A172 (cell line): Measurements from ENCODE around the gene HES1. TPM values are rescaled to one million over a fixed set of nuclear protein-coding genes. Genes with fewer than 3 reads are reported as not detected.
"Not testable (repeated sequence)": the region's sequence is repeated elsewhere in the genome, so short reads cannot be mapped to it uniquely, and the experiment has no call there.

Experiments
- DNase-seq: peaks from one replicate; pipeline ENCODE4 v3.0.0-alpha.2; 2015; ENCODE audit warnings: low spot score
- total RNA-seq: library from RNA; depleted of rRNA; stranded (reverse); fragments of >200 nt; shearing (Covaris generic); gene quantifications from 2 replicates; pipeline ENCODE4 v1.2.3, GENCODE V29; 2014

HES1 gene
- total RNA-seq, 1 experiment from 2014 or later, result 3.1 TPM

GRCh38 chr3:194140520-194141414, 4.8 kb downstream of the HES1 start:
- DNase-seq, result peak; percentile 66

GRCh38 chr3:194141415-194142155, 5.6 kb downstream of the HES1 start:
- peak; percentile 92 for DNase-seq

DNA sequence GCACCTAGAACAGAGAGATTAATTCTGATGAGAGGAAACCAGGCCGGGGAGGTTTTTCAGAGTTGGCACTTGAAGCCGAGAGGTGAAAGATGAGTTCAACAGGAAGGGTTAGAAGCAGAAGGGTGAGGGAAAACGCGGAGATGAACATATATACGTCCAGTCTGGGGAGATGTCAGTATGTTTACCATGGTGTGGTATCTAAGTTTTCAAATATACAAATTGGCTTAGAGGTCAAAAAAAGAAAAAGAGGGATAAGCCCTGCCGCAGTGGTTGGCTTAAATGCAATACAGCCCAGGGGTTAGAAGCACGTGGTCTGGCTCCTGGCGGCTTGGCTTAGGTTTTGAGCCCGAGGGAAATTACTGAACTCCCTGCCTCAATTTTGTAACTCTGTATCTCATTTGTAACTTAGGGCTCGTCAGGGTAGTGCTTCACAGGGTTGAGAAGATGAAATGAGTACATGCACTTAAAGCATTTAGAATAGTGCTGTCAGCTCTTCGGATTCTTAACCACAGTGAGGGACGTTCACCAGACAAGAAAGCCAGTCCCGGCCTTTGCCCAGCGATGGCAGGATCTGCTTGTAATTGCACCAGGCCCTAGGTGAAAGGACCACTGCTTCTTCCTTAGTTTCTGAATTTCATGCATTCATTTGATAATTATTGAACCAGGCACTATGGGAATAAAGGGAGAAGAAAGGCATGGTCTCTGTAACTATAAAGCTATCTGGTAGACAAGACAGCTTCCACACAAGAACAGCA, 6.4 kb downstream of the HES1 start:
- DNase-seq, result no peak

- DNase-seq, result no peak
Observed at GRCh38 chr3:194145702-194146101, 9.8 kb downstream of the HES1 start.

GRCh38 chr3:194147679-194148078, 11.7 kb downstream of the HES1 start:
- DNase-seq, result no peak

GRCh38 chr3:194148383-194148782, 12.4 kb downstream of the HES1 start:
- DNase-seq, result peak; percentile 48

DNA sequence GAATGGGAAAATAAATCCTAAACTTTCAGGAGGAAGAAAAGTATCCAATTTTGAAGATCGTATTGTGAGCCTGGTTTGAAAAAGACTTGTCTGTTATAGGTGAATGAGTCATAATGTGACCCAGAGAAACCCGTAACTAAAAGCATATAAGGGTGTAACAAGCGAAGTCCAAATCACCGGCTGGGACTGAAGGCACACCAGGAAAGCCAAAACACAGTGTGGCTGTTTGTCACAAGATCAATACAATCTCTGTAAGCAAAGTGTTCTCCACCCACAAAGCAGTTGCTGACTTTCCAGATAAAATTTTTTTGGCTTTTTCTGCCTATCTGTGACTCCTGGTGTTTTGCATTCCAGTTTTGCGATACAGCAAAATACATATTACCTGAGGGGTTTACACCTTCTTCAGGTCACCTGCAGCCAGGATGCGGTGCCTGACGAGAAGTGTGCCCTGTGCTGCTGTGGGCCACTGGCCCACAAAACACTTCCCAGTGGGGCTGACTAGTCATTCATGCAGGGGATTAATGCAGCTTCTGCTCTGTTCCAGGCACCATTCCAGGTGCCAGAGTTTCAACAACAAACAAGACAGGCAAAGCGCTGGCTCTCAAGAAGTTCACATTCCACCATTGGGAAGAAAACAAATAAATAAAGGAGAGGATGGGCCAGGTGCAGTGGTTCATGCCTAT, 14.4 kb downstream of the HES1 start:
- no peak for DNase-seq

GRCh38 chr3:194150935-194151302, 15.0 kb downstream of the HES1 start:
- not testable (repeated sequence) for DNase-seq

DNA sequence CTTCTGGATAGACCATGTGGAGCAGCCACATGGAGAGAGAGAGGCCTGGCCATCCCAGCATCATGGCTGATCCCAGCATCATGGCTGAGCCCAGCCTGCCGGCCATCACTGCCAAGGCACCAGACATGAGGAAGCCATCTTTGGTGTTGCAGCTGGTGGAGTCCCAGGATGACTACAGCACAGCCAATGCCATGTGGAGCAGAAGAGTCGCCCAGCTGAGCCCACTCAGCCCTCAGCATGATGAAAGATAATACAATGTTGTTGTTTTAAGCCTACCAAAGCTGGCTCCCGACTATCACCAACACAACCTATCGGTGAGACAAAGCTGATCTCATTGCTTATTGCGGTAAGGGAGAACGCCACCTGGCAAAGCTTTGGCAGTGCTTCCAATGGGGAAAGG, 18.4 kb downstream of the HES1 start:
- DNase-seq, result no peak

- DNase-seq, result no peak
Observed at GRCh38 chr3:194156095-194156494, 20.1 kb downstream of the HES1 start.

GRCh38 chr3:194158942-194159439, 23.0 kb downstream of the HES1 start:
- DNase-seq, result peak; percentile 48

DNA sequence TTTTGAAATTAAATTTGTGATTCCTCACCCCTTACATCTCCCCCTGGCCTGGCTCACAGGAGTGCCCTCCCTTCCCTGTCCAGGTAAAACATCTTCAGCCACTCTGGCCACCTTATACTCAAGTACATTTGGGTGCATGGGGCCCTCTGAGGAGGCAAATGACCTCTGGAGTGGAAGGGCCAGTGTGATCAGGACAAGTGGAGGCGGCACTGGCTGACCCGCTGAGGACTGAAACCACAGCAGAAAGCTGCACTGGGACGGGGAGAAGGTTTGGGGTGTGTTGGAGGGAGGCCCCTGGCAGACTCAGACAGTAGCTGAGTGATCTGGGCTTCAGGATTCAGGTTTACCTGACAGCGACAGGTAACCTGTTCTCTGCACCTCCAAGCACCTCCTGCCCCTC, 24.2 kb downstream of the HES1 start:
- no peak for DNase-seq

DNA sequence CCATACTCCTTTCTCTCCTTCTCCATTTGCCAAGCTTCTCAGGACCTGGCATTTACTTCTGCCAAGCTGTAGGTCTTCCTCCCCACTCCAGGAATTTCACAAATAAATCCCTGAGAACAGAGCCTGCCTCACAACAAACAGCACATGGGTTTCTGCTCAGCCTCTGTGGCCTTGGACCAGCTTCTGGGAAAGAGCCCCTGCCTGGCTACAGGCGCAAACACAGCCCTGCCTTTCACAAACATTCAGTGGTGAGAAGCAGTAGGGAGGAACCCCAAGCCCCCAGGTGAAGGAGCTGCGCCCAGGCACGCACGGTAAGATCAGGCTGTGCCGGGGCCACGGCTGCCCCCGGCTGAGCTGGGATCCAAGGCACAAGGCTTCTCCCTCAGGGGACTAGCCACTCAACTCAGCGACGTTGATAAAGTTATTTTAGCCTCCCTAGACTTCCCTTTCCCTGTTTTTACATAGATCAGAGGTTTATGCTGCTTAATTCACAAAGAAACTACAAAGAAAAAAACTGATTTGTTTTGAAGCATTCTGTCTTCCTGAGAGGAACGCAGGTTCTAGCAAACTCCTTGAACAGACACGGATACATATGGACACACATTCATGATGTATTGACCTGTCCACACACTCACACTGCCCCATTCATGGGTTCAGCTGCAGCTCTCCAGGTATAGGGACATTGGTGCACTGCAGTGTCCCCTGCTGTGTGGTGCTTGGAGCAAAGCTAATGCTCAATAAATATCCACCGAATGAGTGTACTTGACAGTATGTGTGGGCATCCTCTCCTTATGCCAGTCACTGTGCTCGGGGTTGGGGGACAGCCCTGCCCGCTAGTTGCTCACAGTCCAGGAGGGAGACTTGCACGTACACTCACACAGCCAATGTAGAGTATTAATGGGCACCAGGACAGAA, 25.4 kb downstream of the HES1 start:
- DNase-seq, result no peak

- no peak for DNase-seq
Observed at GRCh38 chr3:194162070-194162678, 26.2 kb downstream of the HES1 start.

- DNase-seq, result no peak
Observed at GRCh38 chr3:194162817-194163584, 27.1 kb downstream of the HES1 start.

DNA sequence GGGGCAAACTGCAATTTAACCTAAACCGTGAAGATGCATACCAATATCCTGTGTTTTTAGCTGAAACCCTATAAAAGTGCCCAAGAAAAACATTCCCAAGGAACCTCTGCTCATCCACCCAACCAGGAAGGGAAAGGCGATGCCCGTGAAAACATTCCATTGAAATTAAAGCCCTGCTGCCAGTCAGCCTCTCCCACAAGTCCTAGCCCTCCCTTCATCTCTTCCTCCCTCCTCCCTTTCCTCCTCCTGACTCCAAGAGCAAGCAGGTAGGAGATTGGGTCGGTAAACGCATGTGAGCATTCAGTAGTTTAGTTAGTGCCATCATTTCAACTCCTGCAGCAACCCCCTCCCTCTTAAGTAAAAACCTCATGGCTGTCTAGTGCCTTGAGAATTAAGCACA, 27.7 kb downstream of the HES1 start:
- no peak for DNase-seq

DNA sequence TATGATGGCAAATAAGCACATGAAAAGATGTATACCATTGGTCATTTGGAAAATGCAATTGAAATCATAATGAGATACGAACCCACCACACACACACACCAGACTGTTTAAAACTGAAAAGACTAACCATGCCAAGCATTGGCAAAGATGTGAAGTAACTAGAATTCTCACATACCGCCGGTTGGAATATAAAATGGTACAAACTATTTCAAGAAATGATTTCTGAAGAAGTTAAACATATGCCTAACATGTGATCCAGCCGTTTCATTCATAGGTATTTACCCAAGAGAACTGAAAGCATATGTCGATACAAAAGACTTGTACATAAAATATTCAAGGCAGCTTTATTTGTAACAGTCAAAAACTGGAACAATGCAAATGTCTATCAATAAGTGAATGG, 28.9 kb downstream of the HES1 start:
- no peak for DNase-seq

- DNase-seq, result no peak
Observed at GRCh38 chr3:194165271-194166018, 29.5 kb downstream of the HES1 start.
